Activated CD8-positive, alpha-beta T cell treated with anti-CD3 and anti-CD28 coated beads for 36 hours (primary cell): ENCODE measurements around the gene MIA3. TPM values are rescaled to one million over a fixed set of nuclear protein-coding genes. Genes with fewer than 3 reads are reported as not detected.

Experiments
- ATAC-seq: fragments of 200-7000 bp; cut with Tn5 transposase; one replicate; pipeline ENCODE4 v1.10.0; 2021; ENCODE audit warnings: mild to moderate bottlenecking, moderate library complexity
- CTCF ChIA-PET: fragments of 350-600 bp; sonication (Branson Sonifier 250); formaldehyde crosslinking; loops from one replicate; lab custom pipeline; 2021; ENCODE audit warnings: antibody characterized with exemption; lab: Charles Lee
- POLR2A ChIA-PET: fragments of 350-600 bp; sonication (Branson Sonifier 250); formaldehyde crosslinking; loops from one replicate; lab custom pipeline; 2021; ENCODE audit warnings: antibody characterized with exemption; lab: Charles Lee
- DNase-seq: peaks from one replicate; pipeline ENCODE4 v3.0.0-alpha.2; 2020
- H3K27ac Mint-ChIP-seq: one replicate; pipeline ENCODE4 v1.8.0; 2021; ENCODE audit warnings: mild to moderate bottlenecking, mixed read lengths
- H3K27me3 Mint-ChIP-seq: one replicate; pipeline ENCODE4 v1.8.0; 2021; ENCODE audit warnings: mixed read lengths
- H3K36me3 Mint-ChIP-seq: one replicate; pipeline ENCODE4 v1.8.0; 2021; ENCODE audit warnings: low read depth, mixed read lengths
- H3K4me1 Mint-ChIP-seq: one replicate; pipeline ENCODE4 v1.8.0; 2021; ENCODE audit warnings: low read depth, mixed read lengths
- H3K4me3 Mint-ChIP-seq: one replicate; pipeline ENCODE4 v1.8.0; 2021; ENCODE audit warnings: mild to moderate bottlenecking, moderate library complexity, mixed read lengths
- H3K9me3 Mint-ChIP-seq: one replicate; pipeline ENCODE4 v1.8.0; 2021; ENCODE audit warnings: mixed read lengths
- CTCF ChIP-seq: fragments of 200-600 bp; IDR thresholded peaks from one replicate; pipeline ENCODE4 v1.8.0; 2022; ENCODE audit warnings: antibody characterized with exemption, mild to moderate bottlenecking
- intact Hi-C: fragments of 100-400 bp; cut with micrococcal nuclease; formaldehyde crosslinking; loops from one replicate; pipeline ENCODE4 v1.10.0; 2022
- total RNA-seq, 2 experiments: library from RNA; stranded (reverse); gene quantifications; one replicate each; pipeline ENCODE4 v1.2.3, GENCODE V29; 2021

Gene MIA3
- total RNA-seq, 2 experiments from 2014 or later = 43.1 to 44.1 TPM

- H3K36me3 Mint-ChIP-seq = peaks cover 3% of the 10 kb centered on the region
- intact Hi-C loops = no loop called here
- no peaks in the 10 kb centered on the region for H3K4me1 Mint-ChIP-seq
- H3K27me3 Mint-ChIP-seq = no peaks in the 10 kb centered on the region
- ChIA-PET POLR2A (interaction anchor here (0.8 to 1.0 kb wide), 2 partner anchors 14 to 18 kb away, joined by 3 read pairs; no protein-coding TSS in a partner anchor), CTCF (interaction anchor here (0.7 to 1.4 kb wide), 3 partner anchors 10 to 224 kb away, joined by 3 read pairs; no protein-coding TSS in a partner anchor)
- H3K9me3 Mint-ChIP-seq = no peaks in the 10 kb centered on the region
- TF ChIP-seq CTCF = no peak
- no peak overlapping the region for H3K27ac Mint-ChIP-seq
- DNase-seq (no peak), ATAC-seq (no peak)
- H3K4me3 Mint-ChIP-seq = no peak overlapping the region
These were observed 62.2 kb downstream of the MIA3 start for GRCh38 chr1:222680080-222680479.

GRCh38 chr1:222691016-222691415, 73.1 kb downstream of the MIA3 start:
- intact Hi-C loops = no loop called here
- no peak for TF ChIP-seq CTCF
- peaks cover 8% of the 10 kb centered on the region for H3K4me1 Mint-ChIP-seq
- no peak overlapping the region for H3K27ac Mint-ChIP-seq
- no peak for DNase-seq
- H3K4me3 Mint-ChIP-seq = no peak overlapping the region
- no peak for ATAC-seq
- H3K36me3 Mint-ChIP-seq = peaks cover 15% of the 10 kb centered on the region
- POLR2A ChIA-PET = no interaction called here
- H3K9me3 Mint-ChIP-seq = no peaks in the 10 kb centered on the region
- CTCF ChIA-PET = no interaction called here
- no peaks in the 10 kb centered on the region for H3K27me3 Mint-ChIP-seq

DNA sequence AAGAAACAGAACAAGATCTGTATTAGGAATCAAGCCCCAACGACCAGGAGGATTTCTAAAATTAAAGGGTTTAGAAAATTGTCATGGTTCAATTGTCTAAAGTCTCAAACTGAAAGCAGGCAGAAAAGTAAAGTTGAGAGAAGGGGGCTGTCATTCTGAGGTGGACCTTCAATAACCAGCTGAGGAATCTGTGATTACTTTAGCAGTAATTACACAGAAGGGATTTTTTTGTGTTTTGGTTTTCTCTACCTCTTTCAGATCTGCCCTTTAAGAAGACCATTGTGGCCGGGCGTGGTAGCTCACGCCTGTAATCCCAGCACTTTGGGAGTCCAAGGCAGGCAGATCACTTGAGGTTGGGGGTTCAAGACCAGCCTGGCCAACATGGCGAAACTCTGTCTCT, 77.0 kb downstream of the MIA3 start:
- H3K9me3 Mint-ChIP-seq = no peaks in the 10 kb centered on the region
- POLR2A ChIA-PET = interaction anchor here (1.0 kb wide), 1 partner anchor 15 kb away, joined by 3 read pairs; no protein-coding TSS in a partner anchor
- H3K27me3 Mint-ChIP-seq = no peaks in the 10 kb centered on the region
- peaks cover 11% of the 10 kb centered on the region for H3K36me3 Mint-ChIP-seq
- no peak for TF ChIP-seq CTCF
- DNase-seq = no peak
- CTCF ChIA-PET = no interaction called here
- H3K27ac Mint-ChIP-seq = no peak overlapping the region
- intact Hi-C loops = no loop called here
- H3K4me3 Mint-ChIP-seq = no peak overlapping the region
- ATAC-seq = no peak
- peaks cover 12% of the 10 kb centered on the region for H3K4me1 Mint-ChIP-seq

DNA sequence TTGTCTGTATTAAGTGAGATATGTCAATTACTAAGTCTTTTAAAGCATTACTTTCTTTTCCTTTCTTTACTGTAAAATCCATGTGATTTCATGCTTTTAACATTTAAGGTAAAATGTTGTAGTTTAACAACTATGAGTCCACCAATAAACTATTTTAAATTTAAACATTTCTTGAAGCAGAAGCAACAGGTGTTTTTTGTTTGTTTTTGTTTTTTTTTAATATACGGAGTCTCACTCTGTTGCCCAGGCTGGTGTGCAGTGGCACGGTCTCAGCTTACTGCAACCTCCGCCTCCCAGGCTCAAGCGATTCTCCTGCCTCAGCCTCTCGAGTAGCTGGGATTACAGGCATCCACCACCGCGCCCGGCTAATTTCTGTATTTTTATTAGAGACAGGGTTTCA, 78.8 kb downstream of the MIA3 start:
- DNase-seq (no peak), ATAC-seq (no peak)
- Mint-ChIP-seq H3K4me1 (peaks cover 12% of the 10 kb centered on the region), H3K9me3 (no peaks in the 10 kb centered on the region), H3K36me3 (peaks cover 11% of the 10 kb centered on the region), H3K4me3 (no peak overlapping the region), H3K27me3 (no peaks in the 10 kb centered on the region), H3K27ac (no peak overlapping the region)
- ChIA-PET CTCF (no interaction called here), POLR2A (interaction anchor here (1.3 kb wide), 1 partner anchor 16 kb away, joined by 3 read pairs; no protein-coding TSS in a partner anchor)
- TF ChIP-seq CTCF = no peak
- intact Hi-C loops = no loop called here

- Mint-ChIP-seq H3K36me3 (peaks cover 11% of the 10 kb centered on the region), H3K27me3 (no peaks in the 10 kb centered on the region), H3K9me3 (no peaks in the 10 kb centered on the region), H3K27ac (no peak overlapping the region), H3K4me1 (peaks cover 12% of the 10 kb centered on the region), H3K4me3 (no peak overlapping the region)
- TF ChIP-seq CTCF = no peak
- ATAC-seq = peak; percentile 30
- CTCF ChIA-PET = no interaction called here
- DNase-seq = no peak
- intact Hi-C loops = no loop called here
- POLR2A ChIA-PET = interaction anchor here (1.3 kb wide), 1 partner anchor 16 kb away, joined by 3 read pairs; no protein-coding TSS in a partner anchor
These were observed 79.3 kb downstream of the MIA3 start for GRCh38 chr1:222697203-222697602.
